GM23338 (cell line): ENCODE results near the gene FBN2. TPM values are rescaled to one million over a fixed set of nuclear protein-coding genes. Genes with fewer than 3 reads are reported as not detected.

ENCODE experiments used
- ATAC-seq: fragments of 200-7000 bp; cut with Tn5 transposase; 3 replicates; pipeline ENCODE4 v1.9.1; 2020
- DNase-seq: peaks from one replicate; pipeline ENCODE4 v3.0.0-alpha.2; 2015; ENCODE audit warnings: low spot score
- H2AFZ ChIP-seq: fragments of 200-600 bp; sonication (generic); 2 replicates; pipeline ENCODE4 v1.8.0; 2016; ENCODE audit warnings: antibody characterized with exemption, mild to moderate bottlenecking, moderate library complexity
- H3F3A ChIP-seq: fragments of 200-600 bp; sonication (generic); replicated peaks from 2 replicates; pipeline ENCODE4 v1.8.0; 2017; ENCODE audit warnings: antibody characterized with exemption, mixed run types, low read depth
- H3K27ac ChIP-seq: fragments of 200-600 bp; sonication (generic); 2 replicates; pipeline ENCODE4 v1.6.1; 2016; ENCODE audit warnings: low read depth
- H3K27me3 ChIP-seq: fragments of 200-600 bp; sonication (generic); 2 replicates; pipeline ENCODE4 v1.8.0; 2016; ENCODE audit warnings: mild to moderate bottlenecking, mixed run types, moderate library complexity; ENCODE audit not compliant: insufficient read depth
- H3K36me3 ChIP-seq: fragments of 200-600 bp; sonication (generic); 2 replicates; pipeline ENCODE4 v1.8.0; 2016; ENCODE audit warnings: mild to moderate bottlenecking; ENCODE audit not compliant: insufficient read depth
- H3K4me1 ChIP-seq: fragments of 200-600 bp; sonication (generic); 2 replicates; pipeline ENCODE4 v1.8.0; 2016; ENCODE audit warnings: mild to moderate bottlenecking, moderate library complexity; ENCODE audit not compliant: insufficient read depth
- H3K4me2 ChIP-seq: fragments of 200-600 bp; sonication (generic); 2 replicates; pipeline ENCODE4 v1.7.1; 2017; ENCODE audit warnings: mixed run types
- H3K4me3 ChIP-seq: fragments of 200-600 bp; sonication (generic); 2 replicates; pipeline ENCODE4 v1.6.1; 2016; ENCODE audit warnings: mixed run types
- H3K79me2 ChIP-seq: fragments of 200-600 bp; sonication (generic); replicated peaks from 2 replicates; pipeline ENCODE4 v1.8.0; 2017; ENCODE audit warnings: mild to moderate bottlenecking; ENCODE audit not compliant: insufficient read depth
- H3K9me2 ChIP-seq: fragments of 200-600 bp; sonication (generic); 2 replicates; pipeline ENCODE4 v1.8.0; 2017; ENCODE audit not compliant: insufficient read depth
- H4K20me1 ChIP-seq: fragments of 200-600 bp; sonication (generic); replicated peaks from 2 replicates; pipeline ENCODE4 v1.8.0; 2017; ENCODE audit warnings: mild to moderate bottlenecking; ENCODE audit not compliant: insufficient read depth
- H3K27ac Mint-ChIP-seq: 2 replicates; pipeline ENCODE4 v1.8.0; 2020; ENCODE audit warnings: inconsistent platforms, mild to moderate bottlenecking, moderate library complexity, mixed read lengths
- H3K27me3 Mint-ChIP-seq: 3 replicates; pipeline ENCODE4 v1.8.0; 2022; ENCODE audit warnings: low read depth, mild to moderate bottlenecking, moderate library complexity, mixed read lengths, inconsistent platforms; ENCODE audit not compliant: insufficient read depth, poor library complexity
- H3K36me3 Mint-ChIP-seq: 3 replicates; pipeline ENCODE4 v1.8.0; 2021; ENCODE audit warnings: low read depth, mild to moderate bottlenecking, inconsistent platforms, moderate library complexity, mixed read lengths
- H3K4me1 Mint-ChIP-seq: 3 replicates; pipeline ENCODE4 v1.8.0; 2020; ENCODE audit warnings: mild to moderate bottlenecking, inconsistent platforms, mixed read lengths
- H3K4me3 Mint-ChIP-seq: 3 replicates; pipeline ENCODE4 v1.8.0; 2021; ENCODE audit warnings: moderate library complexity, mild to moderate bottlenecking, inconsistent platforms, mixed read lengths
- H3K9me3 Mint-ChIP-seq: 3 replicates; pipeline ENCODE4 v1.8.0; 2020; ENCODE audit warnings: moderate library complexity, mild to moderate bottlenecking, inconsistent platforms, mixed read lengths
- CREB1 ChIP-seq: fragments of 250-450 bp; sonication (Bioruptor Pico); IDR thresholded peaks from 2 replicates; pipeline ENCODE4 v1.5.0; 2020; ENCODE audit warnings: low read depth, mild to moderate bottlenecking, moderate library complexity
- EZH2 ChIP-seq: fragments of 200-600 bp; sonication (generic); IDR thresholded peaks from one replicate; pipeline ENCODE4 v1.8.0; 2017; ENCODE audit warnings: antibody characterized with exemption, mild to moderate bottlenecking, low read depth; ENCODE audit not compliant: unreplicated experiment
- EZH2phosphoT487 ChIP-seq: fragments of 200-600 bp; sonication (generic); IDR thresholded peaks from one replicate; pipeline ENCODE4 v1.8.1; 2018; ENCODE audit warnings: antibody characterized with exemption; ENCODE audit not compliant: unreplicated experiment
- JUNB ChIP-seq: IDR thresholded peaks from one replicate; pipeline ENCODE4 v1.6.1; 2016; ENCODE audit warnings: antibody characterized with exemption; ENCODE audit not compliant: unreplicated experiment
- NANOG ChIP-seq: IDR thresholded peaks from 2 replicates; pipeline ENCODE4 v1.6.1; 2016; ENCODE audit warnings: antibody characterized with exemption, borderline replicate concordance
- POLR2AphosphoS5 ChIP-seq: IDR thresholded peaks from 2 replicates; pipeline ENCODE4 v1.6.1; 2016; ENCODE audit warnings: antibody characterized with exemption, low read depth
- STAT1 ChIP-seq: IDR thresholded peaks from one replicate; pipeline ENCODE4 v1.6.1; 2016; ENCODE audit warnings: antibody characterized with exemption; ENCODE audit not compliant: unreplicated experiment
- ZNF114 ChIP-seq: fragments of 250-450 bp; sonication (Bioruptor Pico); IDR thresholded peaks from 2 replicates; pipeline ENCODE4 v1.5.0; 2020; ENCODE audit warnings: mild to moderate bottlenecking, moderate library complexity
- ZNF331 ChIP-seq: fragments of 250-450 bp; sonication (Bioruptor Pico); IDR thresholded peaks from 2 replicates; pipeline ENCODE4 v1.5.0; 2020; ENCODE audit warnings: low read depth, mild to moderate bottlenecking, moderate library complexity
- polyA plus RNA-seq: library from polyadenylated mRNA; unstranded; fragments of >200 nt; fragmentation: Nextera tagmentation; extraction: Ambion mirVana; gene quantifications from 2 replicates; pipeline ENCODE4 v1.2.1, GENCODE V29; 2016
- total RNA-seq: library from RNA; depleted of rRNA; stranded (reverse); fragments of >200 nt; shearing (Covaris generic); gene quantifications from 2 replicates; pipeline ENCODE4 v1.2.3, GENCODE V29; 2014
- TF ChIP-seq, protein P1 (sequence below), 2 experiments: fragments of 200-600 bp in 1 of 2; sonication (generic) in 1 of 2; conservative IDR thresholded peaks; 2 replicates each; pipeline versions ENCODE4 v1.5.1 to v1.6.1; 2016 to 2017; ENCODE audit warnings: antibody characterized with exemption in 2 of 2, low read depth in 2 of 2, mild to moderate bottlenecking in 2 of 2, moderate library complexity in 1 of 2
- TF ChIP-seq, protein P2 (sequence below): fragments of 250-450 bp; sonication (Bioruptor Pico); IDR thresholded peaks from 2 replicates; pipeline ENCODE4 v1.5.0; 2020; ENCODE audit warnings: mild to moderate bottlenecking, moderate library complexity
- TF ChIP-seq, protein P3 (sequence below): IDR thresholded peaks from one replicate; pipeline ENCODE4 v1.6.1; 2018; ENCODE audit warnings: antibody characterized with exemption; ENCODE audit not compliant: unreplicated experiment
- TF ChIP-seq, protein P4 (sequence below): IDR thresholded peaks from 2 replicates; pipeline ENCODE4 v1.6.1; 2016; ENCODE audit warnings: antibody characterized with exemption

FBN2 gene
- total and polyA plus RNA-seq, 2 experiments from 2014 or later = 2.6 to 13.6 TPM

DNA sequence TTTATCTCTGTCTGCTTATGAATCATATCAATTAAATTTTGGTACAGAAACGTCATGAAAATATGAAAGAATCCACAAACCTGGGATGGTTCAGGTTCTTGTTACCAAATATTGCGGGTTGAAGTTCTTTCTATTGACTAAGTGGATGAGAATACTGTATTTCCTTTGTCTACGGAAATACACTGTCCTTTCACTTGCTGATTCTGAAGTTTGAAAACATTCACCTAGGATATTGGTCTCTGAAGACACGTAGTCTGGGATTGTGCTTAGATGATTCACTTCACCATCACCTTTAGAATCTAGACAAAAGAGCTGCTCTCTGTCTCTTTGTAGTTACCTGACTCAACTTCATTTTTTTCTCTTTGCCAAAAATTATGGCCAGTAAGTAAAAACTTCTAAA, 222.4 kb downstream of the FBN2 start (continued):
- TF ChIP-seq ZNF331 (CRISPR knock-in tag) (no peak), EZH2phosphoT487 (no peak), EZH2 (no peak), CREB1 (no peak), STAT1 (no peak), JUNB (no peak), POLR2AphosphoS5 (no peak), NANOG (no peak)
- TF ChIP-seq, protein P1, sequence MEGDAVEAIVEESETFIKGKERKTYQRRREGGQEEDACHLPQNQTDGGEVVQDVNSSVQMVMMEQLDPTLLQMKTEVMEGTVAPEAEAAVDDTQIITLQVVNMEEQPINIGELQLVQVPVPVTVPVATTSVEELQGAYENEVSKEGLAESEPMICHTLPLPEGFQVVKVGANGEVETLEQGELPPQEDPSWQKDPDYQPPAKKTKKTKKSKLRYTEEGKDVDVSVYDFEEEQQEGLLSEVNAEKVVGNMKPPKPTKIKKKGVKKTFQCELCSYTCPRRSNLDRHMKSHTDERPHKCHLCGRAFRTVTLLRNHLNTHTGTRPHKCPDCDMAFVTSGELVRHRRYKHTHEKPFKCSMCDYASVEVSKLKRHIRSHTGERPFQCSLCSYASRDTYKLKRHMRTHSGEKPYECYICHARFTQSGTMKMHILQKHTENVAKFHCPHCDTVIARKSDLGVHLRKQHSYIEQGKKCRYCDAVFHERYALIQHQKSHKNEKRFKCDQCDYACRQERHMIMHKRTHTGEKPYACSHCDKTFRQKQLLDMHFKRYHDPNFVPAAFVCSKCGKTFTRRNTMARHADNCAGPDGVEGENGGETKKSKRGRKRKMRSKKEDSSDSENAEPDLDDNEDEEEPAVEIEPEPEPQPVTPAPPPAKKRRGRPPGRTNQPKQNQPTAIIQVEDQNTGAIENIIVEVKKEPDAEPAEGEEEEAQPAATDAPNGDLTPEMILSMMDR (conservative IDR thresholded peaks at IDR 0.05; ENCODE audit: low read depth in 2 of 2) = no peak

DNA sequence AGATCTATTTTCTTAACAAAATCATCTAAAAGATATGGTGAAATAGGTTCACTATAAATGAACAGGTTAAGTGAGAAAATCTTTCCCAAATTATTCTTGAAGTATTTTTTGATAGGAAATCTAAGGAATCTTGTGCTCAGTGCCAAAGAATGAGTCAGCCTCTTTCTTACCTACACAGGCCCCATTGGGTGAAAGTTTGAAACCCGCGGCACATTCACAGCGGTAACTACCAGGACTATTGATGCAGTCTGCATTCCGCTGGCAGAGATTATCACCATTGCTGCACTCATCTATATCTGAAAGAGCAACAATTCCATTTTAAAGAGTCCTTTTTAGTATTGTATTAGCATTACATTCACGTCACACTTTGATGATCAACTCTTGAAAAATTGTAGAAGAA, 232.7 kb downstream of the FBN2 start:
- no peaks in the 10 kb centered on the region for H3F3A ChIP-seq
- H3K9me3 Mint-ChIP-seq = peaks cover 3% of the 10 kb centered on the region; the same call in 2 of the 3 replicates
- no peaks in the 10 kb centered on the region for H3K9me2 ChIP-seq
- no peak overlapping the region for H3K4me3 ChIP-seq
- H3K4me1 ChIP-seq = 0 out of 2 replicates have a peak, but pooled peaks cover 7% of the 10 kb centered on the region
- H2AFZ ChIP-seq = no peak overlapping the region
- H3K36me3 Mint-ChIP-seq = peaks cover 15% of the 10 kb centered on the region
- H3K27me3 Mint-ChIP-seq = no peaks in the 10 kb centered on the region
- H3K79me2 ChIP-seq = no peaks in the 10 kb centered on the region
- H3K27me3 ChIP-seq = no peaks in the 10 kb centered on the region
- H3K4me3 Mint-ChIP-seq = no peak overlapping the region
- H3K36me3 ChIP-seq = no peaks in the 10 kb centered on the region
- H3K27ac Mint-ChIP-seq = 0 out of 2 replicates have a peak overlapping the region, but pooled peaks have one; percentile 23
- H3K27ac ChIP-seq = no peak overlapping the region
- no peaks in the 10 kb centered on the region for H4K20me1 ChIP-seq
- DNase-seq (no peak), ATAC-seq (no peak)
- H3K4me2 ChIP-seq = no peak overlapping the region
- H3K4me1 Mint-ChIP-seq = peaks cover 14% of the 10 kb centered on the region
- no peak for TF ChIP-seq POLR2AphosphoS5
- TF ChIP-seq STAT1 = no peak
- TF ChIP-seq, protein P2, sequence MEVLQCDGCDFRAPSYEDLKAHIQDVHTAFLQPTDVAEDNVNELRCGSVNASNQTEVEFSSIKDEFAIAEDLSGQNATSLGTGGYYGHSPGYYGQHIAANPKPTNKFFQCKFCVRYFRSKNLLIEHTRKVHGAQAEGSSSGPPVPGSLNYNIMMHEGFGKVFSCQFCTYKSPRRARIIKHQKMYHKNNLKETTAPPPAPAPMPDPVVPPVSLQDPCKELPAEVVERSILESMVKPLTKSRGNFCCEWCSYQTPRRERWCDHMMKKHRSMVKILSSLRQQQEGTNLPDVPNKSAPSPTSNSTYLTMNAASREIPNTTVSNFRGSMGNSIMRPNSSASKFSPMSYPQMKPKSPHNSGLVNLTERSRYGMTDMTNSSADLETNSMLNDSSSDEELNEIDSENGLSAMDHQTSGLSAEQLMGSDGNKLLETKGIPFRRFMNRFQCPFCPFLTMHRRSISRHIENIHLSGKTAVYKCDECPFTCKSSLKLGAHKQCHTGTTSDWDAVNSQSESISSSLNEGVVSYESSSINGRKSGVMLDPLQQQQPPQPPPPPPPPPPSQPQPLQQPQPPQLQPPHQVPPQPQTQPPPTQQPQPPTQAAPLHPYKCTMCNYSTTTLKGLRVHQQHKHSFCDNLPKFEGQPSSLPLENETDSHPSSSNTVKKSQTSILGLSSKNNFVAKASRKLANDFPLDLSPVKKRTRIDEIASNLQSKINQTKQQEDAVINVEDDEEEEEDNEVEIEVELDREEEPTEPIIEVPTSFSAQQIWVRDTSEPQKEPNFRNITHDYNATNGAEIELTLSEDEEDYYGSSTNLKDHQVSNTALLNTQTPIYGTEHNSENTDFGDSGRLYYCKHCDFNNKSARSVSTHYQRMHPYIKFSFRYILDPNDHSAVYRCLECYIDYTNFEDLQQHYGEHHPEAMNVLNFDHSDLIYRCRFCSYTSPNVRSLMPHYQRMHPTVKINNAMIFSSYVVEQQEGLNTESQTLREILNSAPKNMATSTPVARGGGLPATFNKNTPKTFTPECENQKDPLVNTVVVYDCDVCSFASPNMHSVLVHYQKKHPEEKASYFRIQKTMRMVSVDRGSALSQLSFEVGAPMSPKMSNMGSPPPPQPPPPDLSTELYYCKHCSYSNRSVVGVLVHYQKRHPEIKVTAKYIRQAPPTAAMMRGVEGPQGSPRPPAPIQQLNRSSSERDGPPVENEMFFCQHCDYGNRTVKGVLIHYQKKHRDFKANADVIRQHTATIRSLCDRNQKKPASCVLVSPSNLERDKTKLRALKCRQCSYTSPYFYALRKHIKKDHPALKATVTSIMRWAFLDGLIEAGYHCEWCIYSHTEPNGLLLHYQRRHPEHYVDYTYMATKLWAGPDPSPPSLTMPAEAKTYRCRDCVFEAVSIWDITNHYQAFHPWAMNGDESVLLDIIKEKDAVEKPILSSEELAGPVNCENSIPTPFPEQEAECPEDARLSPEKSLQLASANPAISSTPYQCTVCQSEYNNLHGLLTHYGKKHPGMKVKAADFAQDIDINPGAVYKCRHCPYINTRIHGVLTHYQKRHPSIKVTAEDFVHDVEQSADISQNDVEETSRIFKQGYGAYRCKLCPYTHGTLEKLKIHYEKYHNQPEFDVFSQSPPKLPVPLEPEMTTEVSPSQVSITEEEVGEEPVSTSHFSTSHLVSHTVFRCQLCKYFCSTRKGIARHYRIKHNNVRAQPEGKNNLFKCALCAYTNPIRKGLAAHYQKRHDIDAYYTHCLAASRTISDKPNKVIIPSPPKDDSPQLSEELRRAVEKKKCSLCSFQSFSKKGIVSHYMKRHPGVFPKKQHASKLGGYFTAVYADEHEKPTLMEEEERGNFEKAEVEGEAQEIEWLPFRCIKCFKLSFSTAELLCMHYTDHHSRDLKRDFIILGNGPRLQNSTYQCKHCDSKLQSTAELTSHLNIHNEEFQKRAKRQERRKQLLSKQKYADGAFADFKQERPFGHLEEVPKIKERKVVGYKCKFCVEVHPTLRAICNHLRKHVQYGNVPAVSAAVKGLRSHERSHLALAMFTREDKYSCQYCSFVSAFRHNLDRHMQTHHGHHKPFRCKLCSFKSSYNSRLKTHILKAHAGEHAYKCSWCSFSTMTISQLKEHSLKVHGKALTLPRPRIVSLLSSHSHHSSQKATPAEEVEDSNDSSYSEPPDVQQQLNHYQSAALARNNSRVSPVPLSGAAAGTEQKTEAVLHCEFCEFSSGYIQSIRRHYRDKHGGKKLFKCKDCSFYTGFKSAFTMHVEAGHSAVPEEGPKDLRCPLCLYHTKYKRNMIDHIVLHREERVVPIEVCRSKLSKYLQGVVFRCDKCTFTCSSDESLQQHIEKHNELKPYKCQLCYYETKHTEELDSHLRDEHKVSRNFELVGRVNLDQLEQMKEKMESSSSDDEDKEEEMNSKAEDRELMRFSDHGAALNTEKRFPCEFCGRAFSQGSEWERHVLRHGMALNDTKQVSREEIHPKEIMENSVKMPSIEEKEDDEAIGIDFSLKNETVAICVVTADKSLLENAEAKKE (CRISPR knock-in tag) = no peak
- no peak for TF ChIP-seq JUNB
- TF ChIP-seq ZNF114 = no peak
- TF ChIP-seq, protein P3, sequence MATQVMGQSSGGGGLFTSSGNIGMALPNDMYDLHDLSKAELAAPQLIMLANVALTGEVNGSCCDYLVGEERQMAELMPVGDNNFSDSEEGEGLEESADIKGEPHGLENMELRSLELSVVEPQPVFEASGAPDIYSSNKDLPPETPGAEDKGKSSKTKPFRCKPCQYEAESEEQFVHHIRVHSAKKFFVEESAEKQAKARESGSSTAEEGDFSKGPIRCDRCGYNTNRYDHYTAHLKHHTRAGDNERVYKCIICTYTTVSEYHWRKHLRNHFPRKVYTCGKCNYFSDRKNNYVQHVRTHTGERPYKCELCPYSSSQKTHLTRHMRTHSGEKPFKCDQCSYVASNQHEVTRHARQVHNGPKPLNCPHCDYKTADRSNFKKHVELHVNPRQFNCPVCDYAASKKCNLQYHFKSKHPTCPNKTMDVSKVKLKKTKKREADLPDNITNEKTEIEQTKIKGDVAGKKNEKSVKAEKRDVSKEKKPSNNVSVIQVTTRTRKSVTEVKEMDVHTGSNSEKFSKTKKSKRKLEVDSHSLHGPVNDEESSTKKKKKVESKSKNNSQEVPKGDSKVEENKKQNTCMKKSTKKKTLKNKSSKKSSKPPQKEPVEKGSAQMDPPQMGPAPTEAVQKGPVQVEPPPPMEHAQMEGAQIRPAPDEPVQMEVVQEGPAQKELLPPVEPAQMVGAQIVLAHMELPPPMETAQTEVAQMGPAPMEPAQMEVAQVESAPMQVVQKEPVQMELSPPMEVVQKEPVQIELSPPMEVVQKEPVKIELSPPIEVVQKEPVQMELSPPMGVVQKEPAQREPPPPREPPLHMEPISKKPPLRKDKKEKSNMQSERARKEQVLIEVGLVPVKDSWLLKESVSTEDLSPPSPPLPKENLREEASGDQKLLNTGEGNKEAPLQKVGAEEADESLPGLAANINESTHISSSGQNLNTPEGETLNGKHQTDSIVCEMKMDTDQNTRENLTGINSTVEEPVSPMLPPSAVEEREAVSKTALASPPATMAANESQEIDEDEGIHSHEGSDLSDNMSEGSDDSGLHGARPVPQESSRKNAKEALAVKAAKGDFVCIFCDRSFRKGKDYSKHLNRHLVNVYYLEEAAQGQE = no peak
- TF ChIP-seq, protein P4, sequence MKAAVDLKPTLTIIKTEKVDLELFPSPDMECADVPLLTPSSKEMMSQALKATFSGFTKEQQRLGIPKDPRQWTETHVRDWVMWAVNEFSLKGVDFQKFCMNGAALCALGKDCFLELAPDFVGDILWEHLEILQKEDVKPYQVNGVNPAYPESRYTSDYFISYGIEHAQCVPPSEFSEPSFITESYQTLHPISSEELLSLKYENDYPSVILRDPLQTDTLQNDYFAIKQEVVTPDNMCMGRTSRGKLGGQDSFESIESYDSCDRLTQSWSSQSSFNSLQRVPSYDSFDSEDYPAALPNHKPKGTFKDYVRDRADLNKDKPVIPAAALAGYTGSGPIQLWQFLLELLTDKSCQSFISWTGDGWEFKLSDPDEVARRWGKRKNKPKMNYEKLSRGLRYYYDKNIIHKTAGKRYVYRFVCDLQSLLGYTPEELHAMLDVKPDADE = no peak
- TF ChIP-seq CREB1 = no peak
